ENCODE measurements around the gene ZNF581. TPM values are rescaled to one million over a fixed set of nuclear protein-coding genes. Genes with fewer than 3 reads are reported as not detected.
A peak's percentile ranks its signal among the peaks of the same experiment; 100 is the strongest.

ZNF581 gene
- 10 to 100 TPM in 1 of 2 donors, 1 to 10 TPM in 1; 8.0 to 12.0 TPM for total RNA-seq
- long read RNA-seq, donor 1, transcript ZNF581-201 (2 exons, 1,298 nt) = major isoform, 5 of 7 reads
- long read RNA-seq, donor 1, partial matches to known transcripts = 1 of 7 reads
- long read RNA-seq, donor 1, other reads (novel, unspliced or antisense) = 1 of 7 reads
- long read RNA-seq, donor 2, transcript ZNF581-201 (2 exons, 1,298 nt) = major isoform, 30 of 33 reads
- long read RNA-seq, donor 2, partial matches to known transcripts = 1 of 33 reads
- long read RNA-seq, donor 2, other reads (novel, unspliced or antisense) = 0 of 33 reads

- peak; percentile 93 for DNase-seq (ENCODE audit: low spot score)
- intact Hi-C loops (cut with DNase I) = no loop called here
These were observed at the start of gene ZNF581 for GRCh38 chr19:55643003-55643886. TSS of gene ZNF581 (plus strand) at chr19:55643649. CDS start at chr19:55644572, 923 bp downstream.

DNA sequence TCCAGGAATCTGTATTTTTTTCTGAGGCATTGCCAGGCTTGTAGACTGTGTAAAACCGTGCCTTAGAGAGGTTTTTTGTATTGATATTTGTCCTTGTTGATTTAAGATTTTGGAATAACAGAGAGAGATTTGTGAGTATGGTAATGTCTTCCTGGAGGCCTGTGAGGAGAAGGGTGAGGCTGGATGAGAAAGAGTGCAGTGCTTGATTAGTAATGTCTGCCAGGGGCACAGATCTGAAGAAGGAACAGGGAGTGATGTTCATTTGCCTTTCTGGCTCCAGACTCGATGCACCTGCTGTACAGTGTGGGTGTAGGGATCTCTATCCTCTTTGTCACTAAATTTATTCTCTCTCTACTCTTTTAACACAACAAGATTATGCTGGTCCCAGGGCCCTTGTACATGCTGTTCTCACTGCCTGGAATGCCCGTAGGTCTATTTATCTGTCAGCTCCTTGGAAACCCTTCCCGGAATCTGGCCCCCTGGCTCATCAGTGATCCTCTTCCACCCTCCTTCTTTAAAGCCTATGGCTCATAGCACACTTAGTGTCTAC lies 48.4 kb upstream of the ZNF581 start:
- intact Hi-C loops (cut with DNase I) = no loop called here
- no peak for DNase-seq (ENCODE audit: low spot score)

GRCh38 chr19:55596304-55596703 lies 47.1 kb upstream of the ZNF581 start:
- DNase-seq (ENCODE audit: low spot score) = no peak
- intact Hi-C loops (cut with DNase I) = no loop called here

DNA sequence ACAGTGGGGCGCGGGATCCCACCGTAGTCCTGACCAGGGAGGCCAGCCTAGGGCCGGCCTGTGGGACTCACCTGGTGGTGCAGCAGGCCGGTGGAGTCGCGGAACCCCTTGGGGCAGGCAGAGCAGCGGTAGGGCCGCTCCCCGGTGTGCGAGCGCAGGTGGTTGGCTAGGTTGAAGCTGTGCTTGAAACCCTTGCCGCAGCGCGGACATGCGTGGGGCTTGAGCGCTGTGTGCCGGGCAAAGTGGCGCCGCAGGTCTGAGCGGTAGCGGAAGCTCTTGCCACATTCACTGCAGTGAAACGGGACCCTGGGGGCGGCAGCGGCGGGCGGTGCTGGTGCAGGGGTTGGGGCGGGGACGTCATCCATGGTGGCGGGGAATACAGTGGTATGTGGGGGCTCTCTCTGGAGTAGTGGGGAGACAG lies 45.9 kb upstream of the ZNF581 start:
- no peak for DNase-seq (ENCODE audit: low spot score)
- intact Hi-C loops (cut with DNase I) = no loop called here

- no peak for DNase-seq (ENCODE audit: low spot score)
- intact Hi-C loops (cut with DNase I) = no loop called here
These were observed 45.4 kb upstream of the ZNF581 start for GRCh38 chr19:55598034-55598433.

DNA sequence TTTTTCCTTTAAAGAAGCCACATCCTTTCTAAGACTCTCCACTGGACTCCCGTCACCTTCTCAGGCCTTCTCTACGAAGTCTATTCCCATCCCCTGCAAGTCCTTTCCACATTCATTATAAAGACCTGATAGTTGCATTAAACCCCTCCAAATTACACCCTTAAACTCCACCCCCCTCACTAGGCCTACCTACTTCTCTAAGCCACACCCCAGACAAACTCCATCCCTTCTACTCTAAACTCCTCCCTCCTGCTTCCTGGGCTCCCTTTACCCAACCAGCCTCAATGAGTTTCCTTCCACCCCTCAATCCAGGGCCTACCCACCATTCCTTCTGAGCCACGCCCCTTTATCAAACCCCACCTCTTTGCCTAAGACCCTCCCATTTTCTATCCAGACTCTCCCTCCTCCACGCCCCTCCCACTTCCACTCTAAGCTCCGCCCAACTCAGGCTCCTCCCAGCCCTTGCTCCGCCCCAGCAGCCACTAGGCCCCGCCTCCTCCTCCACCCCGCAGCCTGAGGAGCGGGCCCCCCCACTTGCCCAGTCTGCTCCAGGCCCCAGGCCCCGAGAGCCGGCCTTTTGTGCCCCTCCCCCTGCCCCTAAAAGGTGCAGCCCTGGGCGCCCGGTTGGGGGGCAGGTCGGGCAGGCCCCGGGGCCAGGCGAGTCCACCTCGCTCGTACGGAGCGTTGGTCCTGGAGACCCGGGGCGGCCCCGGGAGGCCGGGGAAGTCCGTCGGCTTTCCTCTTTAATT lies 44.6 kb upstream of the ZNF581 start:
- DNase-seq (ENCODE audit: low spot score) = peak; percentile 98
- intact Hi-C loops (cut with DNase I) = no loop called here

GRCh38 chr19:55599468-55599841 lies 44.0 kb upstream of the ZNF581 start, which contains the start of gene FIZ1:
TSS of gene FIZ1 (minus strand) at chr19:55599517. CDS start at chr19:55597865, 1,652 bp downstream.
- peak; percentile 99 for DNase-seq (ENCODE audit: low spot score)
- intact Hi-C loops (cut with DNase I) = no loop called here

GRCh38 chr19:55599842-55600661 lies 43.4 kb upstream of the ZNF581 start, which contains the start of gene ZNF524:
TSS of gene ZNF524 (plus strand) at chr19:55600288. CDS start at chr19:55602113, 1,825 bp downstream.
- intact Hi-C loops (cut with DNase I) = loop anchor here in 1 of 2 donors (5.0 kb wide), 2 partner anchors 1062 to 1133 kb away; no protein-coding TSS in a partner anchor
- peak; percentile 95 for DNase-seq (ENCODE audit: low spot score)

- no peak for DNase-seq (ENCODE audit: low spot score)
- intact Hi-C loops (cut with DNase I) = loop anchor here in 1 of 2 donors (5.0 kb wide), 2 partner anchors 1062 to 1133 kb away; no protein-coding TSS in a partner anchor
These were observed 42.8 kb upstream of the ZNF581 start for GRCh38 chr19:55600662-55601028.

DNA sequence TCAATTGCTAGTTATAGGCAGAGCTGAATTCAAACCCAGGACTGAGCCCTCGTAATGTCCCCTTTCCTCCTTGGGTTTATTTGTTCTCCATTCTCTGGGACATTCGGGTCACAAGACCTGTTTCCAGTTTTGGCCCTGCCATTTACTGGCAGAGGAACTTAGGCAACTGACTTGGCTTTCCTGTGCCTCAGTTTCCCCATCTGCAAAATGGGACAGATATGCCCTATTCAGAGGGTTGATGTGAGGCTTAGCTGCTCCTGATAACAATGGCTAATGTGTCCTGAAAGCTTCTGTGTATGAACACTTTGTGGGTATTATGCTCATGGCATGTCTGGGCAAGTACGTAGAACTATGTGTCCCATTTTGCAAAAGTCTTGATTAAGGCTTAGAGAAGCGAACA lies 42.4 kb upstream of the ZNF581 start:
- DNase-seq (ENCODE audit: low spot score) = no peak
- intact Hi-C loops (cut with DNase I) = loop anchor here in 1 of 2 donors (5.0 kb wide), 2 partner anchors 1061 to 1134 kb away; no protein-coding TSS in a partner anchor

DNA sequence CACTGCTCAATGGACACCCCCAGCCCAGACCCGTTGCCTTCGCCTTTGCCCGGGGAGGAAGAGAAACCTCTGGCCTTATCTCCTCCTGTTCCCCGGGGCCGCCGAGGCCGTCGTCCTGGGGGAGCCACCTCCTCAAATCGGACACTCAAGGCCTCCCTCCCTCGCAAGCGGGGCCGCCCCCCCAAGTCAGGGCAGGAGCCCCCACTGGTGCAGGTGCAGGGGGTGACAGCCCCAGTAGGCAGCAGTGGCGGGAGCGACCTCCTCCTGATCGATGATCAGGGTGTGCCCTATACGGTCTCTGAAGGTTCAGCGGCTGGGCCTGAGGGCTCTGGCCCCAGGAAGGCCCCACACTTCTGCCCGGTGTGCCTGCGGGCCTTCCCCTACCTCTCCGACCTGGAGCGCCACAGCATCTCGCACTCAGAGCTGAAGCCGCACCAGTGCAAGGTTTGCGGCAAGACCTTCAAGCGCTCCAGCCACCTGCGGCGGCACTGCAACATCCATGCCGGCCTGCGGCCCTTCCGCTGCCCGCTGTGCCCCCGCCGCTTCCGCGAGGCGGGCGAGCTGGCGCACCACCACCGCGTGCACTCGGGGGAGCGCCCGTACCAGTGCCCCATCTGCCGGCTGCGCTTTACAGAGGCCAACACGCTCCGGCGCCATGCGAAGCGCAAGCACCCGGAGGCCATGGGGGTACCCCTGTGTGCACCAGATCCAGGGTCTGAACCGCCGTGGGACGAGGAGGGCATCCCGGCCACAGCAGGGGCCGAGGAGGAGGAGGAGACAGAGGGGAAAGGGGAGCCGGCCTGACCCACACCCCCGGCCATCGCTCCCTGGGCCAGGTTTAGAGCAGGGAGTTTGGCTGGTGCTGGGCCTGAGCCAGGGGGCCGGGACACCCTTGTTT lies 41.1 kb upstream of the ZNF581 start:
- intact Hi-C loops (cut with DNase I) = loop anchor here in 1 of 2 donors (5.0 kb wide), 2 partner anchors 1060 to 1135 kb away; no protein-coding TSS in a partner anchor

GRCh38 chr19:55603115-55603514 lies 40.3 kb upstream of the ZNF581 start:
- DNase-seq (ENCODE audit: low spot score) = no peak
- intact Hi-C loops (cut with DNase I) = loop anchor here in 1 of 2 donors (5.0 kb wide), 2 partner anchors 1059 to 1136 kb away; no protein-coding TSS in a partner anchor

More for the DNA sequence above, 41.1 kb upstream of the ZNF581 start:
- DNase-seq (ENCODE audit: low spot score) = no peak

DNA sequence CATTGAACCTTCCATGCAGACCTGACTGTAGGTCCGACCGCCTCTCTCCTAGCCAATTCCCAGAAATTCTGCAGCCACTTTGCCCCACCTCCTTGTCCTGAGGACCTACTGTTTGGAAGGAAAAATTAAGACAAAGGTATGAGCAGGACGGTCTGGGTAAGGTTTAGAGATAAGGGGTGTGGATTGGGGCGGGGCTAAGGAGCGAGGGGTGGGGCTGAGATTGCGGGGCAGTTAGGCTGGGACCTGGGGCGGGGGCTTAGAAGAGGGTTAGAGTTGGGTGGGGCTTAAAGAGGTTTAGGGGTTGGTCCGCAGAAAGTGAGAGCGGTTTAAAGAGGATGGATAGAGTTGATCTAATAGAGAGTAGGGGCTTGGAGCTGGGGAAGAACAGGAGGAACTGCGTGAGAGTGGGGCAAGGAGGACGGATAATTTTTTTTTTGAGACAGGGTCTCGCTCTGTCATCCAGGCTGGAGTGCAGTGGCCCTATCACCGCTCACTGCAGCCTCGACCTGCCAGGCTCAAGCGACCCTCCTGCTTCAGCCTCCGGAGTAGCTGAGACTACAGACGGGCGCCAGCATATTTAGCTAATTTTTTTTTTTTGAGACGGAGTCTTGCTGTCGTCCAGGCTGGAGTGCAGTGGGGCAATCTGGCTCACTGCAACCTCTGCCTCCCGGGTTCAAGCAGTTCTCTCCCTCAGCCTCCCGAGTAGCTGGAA lies 39.7 kb upstream of the ZNF581 start:
- intact Hi-C loops (cut with DNase I) = loop anchor here in 1 of 2 donors (5.0 kb wide), 2 partner anchors 1059 to 1136 kb away; no protein-coding TSS in a partner anchor
- DNase-seq (ENCODE audit: low spot score) = no peak

- intact Hi-C loops (cut with DNase I) = loop anchor here (5.0 kb wide), 1 partner anchor 88 kb away; no protein-coding TSS in a partner anchor
These were observed 38.2 kb upstream of the ZNF581 start for GRCh38 chr19:55605207-55605636.

DNA sequence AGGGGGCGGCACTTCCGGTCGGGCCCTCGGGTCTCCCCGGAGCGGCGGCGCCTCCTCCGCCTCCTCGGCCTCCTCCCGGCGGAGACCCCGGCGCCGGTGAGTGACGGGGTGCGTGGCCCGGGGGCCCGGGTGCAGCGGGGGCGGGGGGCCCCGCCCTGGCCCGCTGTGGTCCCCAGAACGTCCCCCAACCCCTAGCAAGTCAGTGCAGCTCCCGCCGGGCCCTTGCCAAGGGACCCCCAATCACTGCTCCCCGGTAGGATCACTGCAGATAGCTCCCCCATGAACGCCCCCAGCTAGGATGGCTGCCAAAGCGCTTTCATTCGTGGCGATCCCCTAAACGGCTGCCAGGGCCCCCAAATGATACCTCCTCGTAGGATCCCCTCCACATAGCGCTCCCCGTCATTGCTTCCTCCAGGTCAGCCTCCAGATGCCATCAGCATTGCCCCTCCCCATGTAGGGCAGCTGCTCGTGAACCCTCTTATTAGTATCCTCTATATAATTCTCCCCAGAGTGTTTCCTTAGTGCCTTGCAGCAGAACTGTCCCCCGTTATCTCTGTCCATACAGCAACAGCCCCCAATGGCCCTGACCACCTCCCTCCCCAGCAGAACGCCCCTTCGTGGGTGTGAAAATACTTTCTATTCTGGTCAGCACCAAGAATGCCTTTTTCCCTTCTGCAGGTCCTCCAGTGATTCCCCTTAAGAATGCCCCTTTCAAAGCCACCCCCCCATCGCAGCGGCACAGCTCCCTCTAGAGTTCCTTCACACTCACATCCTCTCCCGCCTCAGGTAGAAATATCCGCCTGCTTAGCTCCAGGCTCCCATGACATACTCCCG lies 37.6 kb upstream of the ZNF581 start, which contains the start of gene ZNF865:
Gene ZNF865 (plus strand): TSS at position 11 of the 834 bp plus-strand sequence. CDS start 7,972 bp downstream, outside the sequence.
- intact Hi-C loops (cut with DNase I) = loop anchor here (5.0 kb wide), 1 partner anchor 89 kb away; no protein-coding TSS in a partner anchor
- DNase-seq (ENCODE audit: low spot score) = peak; percentile 93

More at GRCh38 chr19:55605207-55605636, 38.2 kb upstream of the ZNF581 start:
- peak; percentile 99 for DNase-seq (ENCODE audit: low spot score)
